A549 (cell line): Measurements from ENCODE around the gene P2RX3.
"Not testable (repeated sequence)": the region's sequence is repeated elsewhere in the genome, so short reads cannot be mapped to it uniquely, and the experiment has no call there.

Source experiments
- HDAC2 ChIP-seq: fragments of 200-600 bp; sonication (generic); IDR thresholded peaks from 2 replicates; pipeline ENCODE4 v1.6.1; 2016
- JUNB ChIP-seq: fragments of >200 bp; sonication (Bioruptor Twin); formaldehyde crosslinking; IDR thresholded peaks from 2 replicates; pipeline ENCODE4 v1.6.1; 2016
- NFE2L2 ChIP-seq: fragments of 150-350 bp; conservative IDR thresholded peaks from 2 replicates; pipeline ENCODE4 v1.6.1; 2014; ENCODE audit warnings: low read length

DNA sequence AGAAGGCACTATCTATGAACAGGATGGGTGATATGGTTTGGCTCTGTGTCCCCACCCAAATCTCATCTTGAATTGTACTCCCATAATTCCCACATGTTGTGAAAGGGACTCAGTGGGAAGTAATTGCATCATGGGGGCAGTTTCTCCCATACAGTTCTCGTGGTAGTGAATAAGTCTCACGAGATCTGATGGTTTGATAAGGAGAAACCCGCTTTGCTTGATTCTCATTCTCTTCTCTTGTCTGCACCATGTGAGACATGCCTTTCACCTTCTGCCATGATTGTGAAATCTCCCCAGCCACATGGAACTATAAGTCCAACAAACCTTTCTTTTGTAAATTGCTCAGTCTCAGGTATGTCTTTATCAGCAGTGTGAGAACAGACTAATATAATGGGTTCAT is 41.9 kb upstream of the P2RX3 start:
- not testable (repeated sequence) for TF ChIP-seq JUNB, HDAC2, NFE2L2
